HEK293 (cell line): ENCODE measurements around the gene SET.
A peak's percentile ranks its signal among the peaks of the same experiment; 100 is the strongest.

Source experiments
- GFI1B ChIP-seq: fragments of 450-650 bp; formaldehyde crosslinking; IDR thresholded peaks from 2 replicates; pipeline ENCODE4 v1.5.1; 2016; ENCODE audit warnings: missing biosample characterization, missing genetic modification characterization
- KLF10 ChIP-seq: fragments of 450-650 bp; IDR thresholded peaks from 2 replicates; pipeline ENCODE4 v1.5.1; 2018; ENCODE audit warnings: missing biosample characterization, mild to moderate bottlenecking, missing genetic modification characterization
- KLF9 ChIP-seq: fragments of 450-650 bp; formaldehyde crosslinking; IDR thresholded peaks from 2 replicates; pipeline ENCODE4 v1.5.1; 2016; ENCODE audit warnings: missing biosample characterization, missing genetic modification characterization, low read depth
- MEIS1 ChIP-seq: sonication (generic); formaldehyde crosslinking; IDR thresholded peaks from 2 replicates; pipeline ENCODE4 v1.8.1; 2022; ENCODE audit warnings: missing genetic modification reagents, mild to moderate bottlenecking, borderline replicate concordance
- REPIN1 ChIP-seq: fragments of 450-650 bp; formaldehyde crosslinking; IDR thresholded peaks from 2 replicates; pipeline ENCODE4 v1.5.1; 2017; ENCODE audit warnings: missing biosample characterization, missing genetic modification characterization, low read depth
- YY1 ChIP-seq: fragments of 450-650 bp; formaldehyde crosslinking; IDR thresholded peaks from 2 replicates; pipeline ENCODE4 v1.5.1; 2018; ENCODE audit warnings: missing biosample characterization, missing genetic modification characterization
- ZBTB1 ChIP-seq: fragments of 450-650 bp; formaldehyde crosslinking; IDR thresholded peaks from 2 replicates; pipeline ENCODE4 v1.5.1; 2016; ENCODE audit warnings: missing biosample characterization, missing genetic modification characterization
- ZBTB20 ChIP-seq: fragments of 450-650 bp; formaldehyde crosslinking; IDR thresholded peaks from 2 replicates; pipeline ENCODE4 v1.5.1; 2016; ENCODE audit warnings: missing biosample characterization, missing genetic modification characterization
- ZBTB21 ChIP-seq: fragments of 450-650 bp; formaldehyde crosslinking; IDR thresholded peaks from 2 replicates; pipeline ENCODE4 v1.5.1; 2017; ENCODE audit warnings: missing biosample characterization, missing genetic modification characterization
- ZBTB44 ChIP-seq: fragments of 450-650 bp; IDR thresholded peaks from 2 replicates; pipeline ENCODE4 v1.5.1; 2018; ENCODE audit warnings: missing biosample characterization, mild to moderate bottlenecking, missing genetic modification characterization
- ZBTB48 ChIP-seq: fragments of 450-650 bp; formaldehyde crosslinking; IDR thresholded peaks from 2 replicates; pipeline ENCODE4 v1.5.1; 2016; ENCODE audit warnings: missing biosample characterization, missing genetic modification characterization
- ZIC2 ChIP-seq: fragments of 450-650 bp; formaldehyde crosslinking; IDR thresholded peaks from 2 replicates; pipeline ENCODE4 v1.5.1; 2016; ENCODE audit warnings: missing biosample characterization, missing genetic modification characterization
- ZNF184 ChIP-seq: fragments of 450-650 bp; IDR thresholded peaks from 2 replicates; pipeline ENCODE4 v1.5.1; 2018; ENCODE audit warnings: missing biosample characterization, mild to moderate bottlenecking, missing genetic modification characterization
- ZNF239 ChIP-seq: fragments of 450-650 bp; formaldehyde crosslinking; IDR thresholded peaks from 2 replicates; pipeline ENCODE4 v1.5.1; 2016; ENCODE audit warnings: missing biosample characterization, missing genetic modification characterization
- ZNF24 ChIP-seq: fragments of 450-650 bp; formaldehyde crosslinking; IDR thresholded peaks from 2 replicates; pipeline ENCODE4 v1.5.1; 2016; ENCODE audit warnings: missing biosample characterization, missing genetic modification characterization
- ZNF280C ChIP-seq: fragments of 450-650 bp; formaldehyde crosslinking; IDR thresholded peaks from 2 replicates; pipeline ENCODE4 v1.5.1; 2016; ENCODE audit warnings: missing biosample characterization, missing genetic modification characterization
- ZNF366 ChIP-seq: fragments of 450-650 bp; formaldehyde crosslinking; conservative IDR thresholded peaks from 2 replicates; pipeline ENCODE4 v1.5.1; 2016; ENCODE audit warnings: missing biosample characterization, missing genetic modification characterization
- ZNF513 ChIP-seq: fragments of 450-650 bp; IDR thresholded peaks from 2 replicates; pipeline ENCODE4 v1.5.1; 2018; ENCODE audit warnings: missing biosample characterization, missing genetic modification characterization
- ZNF571 ChIP-seq: fragments of 450-650 bp; formaldehyde crosslinking; IDR thresholded peaks from 2 replicates; pipeline ENCODE4 v1.5.0; 2017; ENCODE audit warnings: missing biosample characterization, missing genetic modification characterization
- ZNF623 ChIP-seq: fragments of 450-650 bp; formaldehyde crosslinking; IDR thresholded peaks from 2 replicates; pipeline ENCODE4 v1.5.1; 2016; ENCODE audit warnings: missing biosample characterization, missing genetic modification characterization
- ZNF629 ChIP-seq: fragments of 450-650 bp; formaldehyde crosslinking; IDR thresholded peaks from 2 replicates; pipeline ENCODE4 v1.5.1; 2017; ENCODE audit warnings: missing biosample characterization, missing genetic modification characterization
- ZNF654 ChIP-seq: fragments of 450-650 bp; formaldehyde crosslinking; IDR thresholded peaks from 2 replicates; pipeline ENCODE4 v1.5.1; 2016; ENCODE audit warnings: low read depth, missing biosample characterization, missing genetic modification characterization
- ZNF660 ChIP-seq: fragments of 450-650 bp; IDR thresholded peaks from 2 replicates; pipeline ENCODE4 v1.5.1; 2018; ENCODE audit warnings: missing biosample characterization, mild to moderate bottlenecking, missing genetic modification characterization
- ZNF785 ChIP-seq: fragments of 450-650 bp; formaldehyde crosslinking; IDR thresholded peaks from 2 replicates; pipeline ENCODE4 v1.5.1; 2016; ENCODE audit warnings: missing biosample characterization, missing genetic modification characterization
- ZSCAN30 ChIP-seq: fragments of 450-650 bp; IDR thresholded peaks from 2 replicates; pipeline ENCODE4 v1.5.1; 2018; ENCODE audit warnings: missing biosample characterization, mild to moderate bottlenecking, missing genetic modification characterization, moderate library complexity
- ZSCAN5A ChIP-seq: fragments of 450-650 bp; formaldehyde crosslinking; IDR thresholded peaks from 2 replicates; pipeline ENCODE4 v1.5.1; 2016; ENCODE audit warnings: missing biosample characterization, missing genetic modification characterization
- TF ChIP-seq, protein P1 (sequence below): fragments of 450-650 bp; formaldehyde crosslinking; IDR thresholded peaks from 2 replicates; pipeline ENCODE4 v1.5.1; 2016; ENCODE audit warnings: missing biosample characterization, missing genetic modification characterization
- TF ChIP-seq, protein P2 (sequence below): fragments of 450-650 bp; formaldehyde crosslinking; optimal IDR thresholded peaks from 2 replicates; pipeline ENCODE3; 2016; ENCODE audit warnings: missing biosample characterization, mild to moderate bottlenecking, missing genetic modification characterization
- TF ChIP-seq, protein P3 (sequence below): fragments of 450-650 bp; formaldehyde crosslinking; IDR thresholded peaks from 2 replicates; pipeline ENCODE4 v1.5.1; 2016; ENCODE audit warnings: missing biosample characterization, missing genetic modification characterization, low read depth

SET gene

GRCh38 chr9:128723866-128724743 lies 35.1 kb downstream of the SET start, which contains the start of gene ZDHHC12 (continued):
- TF ChIP-seq ZSCAN5A (tag by site-specific recombination) = peak; percentile 80; the same call in 1 of the 2 replicates
- TF ChIP-seq, protein P1, sequence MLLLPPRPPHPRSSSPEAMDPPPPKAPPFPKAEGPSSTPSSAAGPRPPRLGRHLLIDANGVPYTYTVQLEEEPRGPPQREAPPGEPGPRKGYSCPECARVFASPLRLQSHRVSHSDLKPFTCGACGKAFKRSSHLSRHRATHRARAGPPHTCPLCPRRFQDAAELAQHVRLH (tag by site-specific recombination) = peak; percentile 94
- TF ChIP-seq, protein P2, sequence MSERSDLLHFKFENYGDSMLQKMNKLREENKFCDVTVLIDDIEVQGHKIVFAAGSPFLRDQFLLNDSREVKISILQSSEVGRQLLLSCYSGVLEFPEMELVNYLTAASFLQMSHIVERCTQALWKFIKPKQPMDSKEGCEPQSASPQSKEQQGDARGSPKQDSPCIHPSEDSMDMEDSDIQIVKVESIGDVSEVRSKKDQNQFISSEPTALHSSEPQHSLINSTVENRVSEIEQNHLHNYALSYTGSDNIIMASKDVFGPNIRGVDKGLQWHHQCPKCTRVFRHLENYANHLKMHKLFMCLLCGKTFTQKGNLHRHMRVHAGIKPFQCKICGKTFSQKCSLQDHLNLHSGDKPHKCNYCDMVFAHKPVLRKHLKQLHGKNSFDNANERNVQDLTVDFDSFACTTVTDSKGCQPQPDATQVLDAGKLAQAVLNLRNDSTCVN (tag by site-specific recombination) = peak; percentile 94
- TF ChIP-seq ZBTB1 (tag by site-specific recombination) = 0 out of 2 replicates have a peak, but pooled peaks have one; percentile 15
- 0 out of 2 replicates have a peak, but pooled peaks have one; percentile 66 for TF ChIP-seq ZNF785 (tag by site-specific recombination)
- TF ChIP-seq, protein P3, sequence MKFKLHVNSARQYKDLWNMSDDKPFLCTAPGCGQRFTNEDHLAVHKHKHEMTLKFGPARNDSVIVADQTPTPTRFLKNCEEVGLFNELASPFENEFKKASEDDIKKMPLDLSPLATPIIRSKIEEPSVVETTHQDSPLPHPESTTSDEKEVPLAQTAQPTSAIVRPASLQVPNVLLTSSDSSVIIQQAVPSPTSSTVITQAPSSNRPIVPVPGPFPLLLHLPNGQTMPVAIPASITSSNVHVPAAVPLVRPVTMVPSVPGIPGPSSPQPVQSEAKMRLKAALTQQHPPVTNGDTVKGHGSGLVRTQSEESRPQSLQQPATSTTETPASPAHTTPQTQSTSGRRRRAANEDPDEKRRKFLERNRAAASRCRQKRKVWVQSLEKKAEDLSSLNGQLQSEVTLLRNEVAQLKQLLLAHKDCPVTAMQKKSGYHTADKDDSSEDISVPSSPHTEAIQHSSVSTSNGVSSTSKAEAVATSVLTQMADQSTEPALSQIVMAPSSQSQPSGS (tag by site-specific recombination) = no peak
- peak; percentile 78 for TF ChIP-seq ZSCAN30 (tag by site-specific recombination)
- TF ChIP-seq ZNF660 (tag by site-specific recombination) = 0 out of 2 replicates have a peak, but pooled peaks have one; percentile 28
- TF ChIP-seq ZNF629 = peak; percentile 54; the same call in 1 of the 2 replicates
- TF ChIP-seq ZNF654 (tag by site-specific recombination) = 0 out of 2 replicates have a peak, but pooled peaks have one; percentile 4
- peak; percentile 71; the same call in 1 of the 2 replicates for TF ChIP-seq ZNF184 (tag by site-specific recombination)
- no peak for TF ChIP-seq ZNF571 (tag by site-specific recombination)
- TF ChIP-seq ZNF239 (tag by site-specific recombination) = peak; percentile 65; the same call in 1 of the 2 replicates
- no peak for TF ChIP-seq GFI1B (tag by site-specific recombination)
- TF ChIP-seq ZNF513 = peak; percentile 55; the same call in 1 of the 2 replicates
- 0 out of 2 replicates have a peak, but pooled peaks have one; percentile 17 for TF ChIP-seq REPIN1 (tag by site-specific recombination)
- TF ChIP-seq ZBTB20 = peak; percentile 93
- no peak for TF ChIP-seq ZBTB44 (tag by site-specific recombination)
- peak; percentile 43; the same call in 1 of the 2 replicates for TF ChIP-seq KLF9 (tag by site-specific recombination)
- no peak for TF ChIP-seq ZNF280C
- peak; percentile 78 for TF ChIP-seq YY1 (tag by site-specific recombination)
- TF ChIP-seq KLF10 (tag by site-specific recombination) = peak; percentile 92; the same call in 1 of the 2 replicates
- peak; percentile 32; the same call in 1 of the 2 replicates for TF ChIP-seq ZBTB21 (tag by site-specific recombination)
- TF ChIP-seq MEIS1 = no peak
- TF ChIP-seq ZNF623 (tag by site-specific recombination) = peak; percentile 21; the same call in 1 of the 2 replicates
- TF ChIP-seq ZIC2 (tag by site-specific recombination) = peak; percentile 9; the same call in 1 of the 2 replicates
- TF ChIP-seq ZBTB48 = peak; percentile 31; the same call in 1 of the 2 replicates
- TF ChIP-seq ZNF366 (tag by site-specific recombination) = 0 out of 2 replicates have a peak, but pooled peaks have one; percentile 9
- TF ChIP-seq ZNF24 (tag by site-specific recombination) = peak; percentile 78
- TF ChIP-seq, all 188 proteins: peak for 77
